ENCODE results near the gene NELL1. TPM values are rescaled to one million over a fixed set of nuclear protein-coding genes. Genes with fewer than 3 reads are reported as not detected.

The NELL1 gene
- total RNA-seq, 1 donor from 2014 or later, result not detected

- Mint-ChIP-seq H3K4me3 (no peak overlapping the region), H3K27me3 (ENCODE audit: insufficient read depth, low read depth) (no peaks in the 10 kb centered on the region), H3K9me3 (no peaks in the 10 kb centered on the region), H3K4me1 (peaks cover 6% of the 10 kb centered on the region), H3K27ac (no peak overlapping the region), H3K36me3 (no peaks in the 10 kb centered on the region)
- Histone ChIP-seq H3K9ac (no peak overlapping the region), H3K4me1 (no peaks in the 10 kb centered on the region), H3K4me2 (no peak overlapping the region), H3K36me3 (no peaks in the 10 kb centered on the region), H3K27me3 (no peaks in the 10 kb centered on the region), H3K9me3 (ENCODE audit: low read depth) (no peaks in the 10 kb centered on the region), H3K27ac (no peak overlapping the region), H3K79me2 (ENCODE audit: low read depth) (no peaks in the 10 kb centered on the region), H3F3A (ENCODE audit: low read depth) (no peaks in the 10 kb centered on the region), H2AFZ (replicated peaks) (no peak overlapping the region), H3K4me3 (no peak overlapping the region), H4K20me1 (ENCODE audit: low read depth) (no peaks in the 10 kb centered on the region)
- DNase-seq (ENCODE audit: low spot score), result no peak
- TF ChIP-seq CTCF (IDR thresholded peaks at IDR 0.05) (no peak), EZH2 (IDR thresholded peaks at IDR 0.05) (no peak), EZH2phosphoT487 (IDR thresholded peaks at IDR 0.05) (no peak)
These were observed 898.4 kb downstream of the NELL1 start for GRCh38 chr11:21567645-21568290.

GRCh38 chr11:21572210-21572609 is 902.8 kb downstream of the NELL1 start:
- Histone ChIP-seq H3F3A (ENCODE audit: low read depth) (no peaks in the 10 kb centered on the region), H3K4me3 (no peak overlapping the region), H4K20me1 (ENCODE audit: low read depth) (no peaks in the 10 kb centered on the region), H3K36me3 (no peaks in the 10 kb centered on the region), H3K4me2 (no peak overlapping the region), H3K27me3 (no peaks in the 10 kb centered on the region), H3K4me1 (no peaks in the 10 kb centered on the region), H3K27ac (no peak overlapping the region), H3K79me2 (ENCODE audit: low read depth) (no peaks in the 10 kb centered on the region), H2AFZ (replicated peaks) (no peak overlapping the region), H3K9ac (no peak overlapping the region), H3K9me3 (ENCODE audit: low read depth) (no peaks in the 10 kb centered on the region)
- Mint-ChIP-seq H3K36me3 (no peaks in the 10 kb centered on the region), H3K27me3 (ENCODE audit: insufficient read depth, low read depth) (no peaks in the 10 kb centered on the region), H3K9me3 (no peaks in the 10 kb centered on the region), H3K4me3 (no peak overlapping the region), H3K4me1 (peaks cover 4% of the 10 kb centered on the region), H3K27ac (no peak overlapping the region)
- TF ChIP-seq CTCF (IDR thresholded peaks at IDR 0.05) (no peak), EZH2 (IDR thresholded peaks at IDR 0.05) (no peak)
- DNase-seq (ENCODE audit: low spot score), result no peak

GRCh38 chr11:21582791-21583190 is 913.4 kb downstream of the NELL1 start:
- H3K4me1 ChIP-seq, result no peaks in the 10 kb centered on the region
- H3K9me3 Mint-ChIP-seq, result no peaks in the 10 kb centered on the region
- no peak overlapping the region for H3K4me3 Mint-ChIP-seq
- H3F3A ChIP-seq (ENCODE audit: low read depth), result no peaks in the 10 kb centered on the region
- H3K9ac ChIP-seq, result no peak overlapping the region
- H3K9me3 ChIP-seq (ENCODE audit: low read depth), result no peaks in the 10 kb centered on the region
- H2AFZ ChIP-seq (replicated peaks), result no peak overlapping the region
- H3K4me2 ChIP-seq, result no peak overlapping the region
- no peaks in the 10 kb centered on the region for H3K36me3 ChIP-seq
- no peak overlapping the region for H3K27ac ChIP-seq
- H4K20me1 ChIP-seq (ENCODE audit: low read depth), result no peaks in the 10 kb centered on the region
- H3K27me3 Mint-ChIP-seq (ENCODE audit: insufficient read depth, low read depth), result peaks cover 4% of the 10 kb centered on the region
- no peak for DNase-seq (ENCODE audit: low spot score)
- no peaks in the 10 kb centered on the region for H3K36me3 Mint-ChIP-seq
- no peaks in the 10 kb centered on the region for H3K79me2 ChIP-seq (ENCODE audit: low read depth)
- TF ChIP-seq EZH2 (IDR thresholded peaks at IDR 0.05) (no peak), CTCF (IDR thresholded peaks at IDR 0.05) (no peak), EZH2phosphoT487 (IDR thresholded peaks at IDR 0.05) (no peak)
- H3K27me3 ChIP-seq, result no peaks in the 10 kb centered on the region
- no peaks in the 10 kb centered on the region for H3K4me1 Mint-ChIP-seq
- H3K4me3 ChIP-seq, result no peak overlapping the region
- H3K27ac Mint-ChIP-seq, result no peak overlapping the region

All from neural progenitor cell (in vitro differentiated cells).